Measurements from ENCODE around the gene SPATS2. TPM values are rescaled to one million over a fixed set of nuclear protein-coding genes. Genes with fewer than 3 reads are reported as not detected.

SPATS2 gene
- total RNA-seq, 1 experiment from 2014 or later = 56.3 TPM

DNA sequence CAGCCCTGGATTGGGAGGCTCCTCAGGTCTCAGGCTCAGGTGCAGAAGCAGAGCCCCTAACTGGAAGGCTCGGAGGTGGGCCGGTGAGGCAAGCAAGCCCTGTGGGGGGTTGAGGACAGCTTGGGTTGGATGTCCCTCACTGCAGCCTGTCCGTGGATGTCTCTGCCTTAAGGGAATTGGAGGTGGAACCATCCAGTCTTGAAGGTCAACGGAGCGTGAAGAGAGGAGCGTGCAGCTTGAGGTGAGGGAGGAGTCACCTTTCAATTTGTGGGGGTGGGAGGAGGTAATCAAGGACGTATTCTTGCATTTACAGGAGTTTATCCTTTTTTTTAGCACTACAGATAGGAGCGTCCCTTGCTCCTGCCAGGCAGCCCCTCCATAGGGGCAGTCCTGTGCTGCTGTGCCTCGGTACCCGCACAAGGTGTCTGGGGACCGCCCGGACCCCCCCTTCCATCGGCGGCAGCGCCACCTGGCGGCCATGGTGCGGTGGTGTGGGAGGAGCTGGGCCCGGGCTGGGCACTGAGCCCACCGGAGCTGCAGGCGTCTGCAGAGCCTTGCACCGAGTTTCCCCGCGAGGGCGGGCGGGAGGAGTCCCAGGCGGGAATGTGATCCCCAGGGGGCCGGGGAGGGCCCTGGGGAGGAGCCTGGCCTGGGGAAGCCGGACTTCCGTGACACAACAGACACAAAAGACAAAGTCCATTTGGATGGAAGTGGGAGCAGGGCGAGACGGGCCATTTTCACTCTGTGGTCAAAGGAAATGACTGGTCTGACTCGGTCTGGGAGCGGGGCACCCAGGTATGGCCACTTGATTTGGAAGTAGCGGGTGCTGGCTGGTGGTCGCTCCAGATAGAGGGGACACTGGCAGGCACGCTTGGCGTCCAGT lies 19.7 kb upstream of the SPATS2 start:
- H3K36me3 ChIP-seq (ENCODE audit: control insufficient read depth, insufficient read depth, low read length) = no peaks in the 10 kb centered on the region
- H3K27ac ChIP-seq (ENCODE audit: low read length) = no peak overlapping the region
- ChIA-PET CTCF (interaction anchor here (0.5 to 2.1 kb wide), 22 partner anchors 9 to 390 kb away, joined by 3 to 20 read pairs (median 4); partner anchors contain the start of genes C1QL4 and TROAP), POLR2A (interaction anchor here (0.6 kb wide), 1 partner anchor 18 kb away, joined by 3 read pairs; no protein-coding TSS in a partner anchor)
- no peak for TF ChIP-seq TCF7L2 (IDR thresholded peaks at IDR 0.05; ENCODE audit: low read depth, low read length)
- TF ChIP-seq, protein P1, sequence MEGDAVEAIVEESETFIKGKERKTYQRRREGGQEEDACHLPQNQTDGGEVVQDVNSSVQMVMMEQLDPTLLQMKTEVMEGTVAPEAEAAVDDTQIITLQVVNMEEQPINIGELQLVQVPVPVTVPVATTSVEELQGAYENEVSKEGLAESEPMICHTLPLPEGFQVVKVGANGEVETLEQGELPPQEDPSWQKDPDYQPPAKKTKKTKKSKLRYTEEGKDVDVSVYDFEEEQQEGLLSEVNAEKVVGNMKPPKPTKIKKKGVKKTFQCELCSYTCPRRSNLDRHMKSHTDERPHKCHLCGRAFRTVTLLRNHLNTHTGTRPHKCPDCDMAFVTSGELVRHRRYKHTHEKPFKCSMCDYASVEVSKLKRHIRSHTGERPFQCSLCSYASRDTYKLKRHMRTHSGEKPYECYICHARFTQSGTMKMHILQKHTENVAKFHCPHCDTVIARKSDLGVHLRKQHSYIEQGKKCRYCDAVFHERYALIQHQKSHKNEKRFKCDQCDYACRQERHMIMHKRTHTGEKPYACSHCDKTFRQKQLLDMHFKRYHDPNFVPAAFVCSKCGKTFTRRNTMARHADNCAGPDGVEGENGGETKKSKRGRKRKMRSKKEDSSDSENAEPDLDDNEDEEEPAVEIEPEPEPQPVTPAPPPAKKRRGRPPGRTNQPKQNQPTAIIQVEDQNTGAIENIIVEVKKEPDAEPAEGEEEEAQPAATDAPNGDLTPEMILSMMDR (IDR thresholded peaks at IDR 0.05) = peak; percentile 98
- TF ChIP-seq, protein P2, sequence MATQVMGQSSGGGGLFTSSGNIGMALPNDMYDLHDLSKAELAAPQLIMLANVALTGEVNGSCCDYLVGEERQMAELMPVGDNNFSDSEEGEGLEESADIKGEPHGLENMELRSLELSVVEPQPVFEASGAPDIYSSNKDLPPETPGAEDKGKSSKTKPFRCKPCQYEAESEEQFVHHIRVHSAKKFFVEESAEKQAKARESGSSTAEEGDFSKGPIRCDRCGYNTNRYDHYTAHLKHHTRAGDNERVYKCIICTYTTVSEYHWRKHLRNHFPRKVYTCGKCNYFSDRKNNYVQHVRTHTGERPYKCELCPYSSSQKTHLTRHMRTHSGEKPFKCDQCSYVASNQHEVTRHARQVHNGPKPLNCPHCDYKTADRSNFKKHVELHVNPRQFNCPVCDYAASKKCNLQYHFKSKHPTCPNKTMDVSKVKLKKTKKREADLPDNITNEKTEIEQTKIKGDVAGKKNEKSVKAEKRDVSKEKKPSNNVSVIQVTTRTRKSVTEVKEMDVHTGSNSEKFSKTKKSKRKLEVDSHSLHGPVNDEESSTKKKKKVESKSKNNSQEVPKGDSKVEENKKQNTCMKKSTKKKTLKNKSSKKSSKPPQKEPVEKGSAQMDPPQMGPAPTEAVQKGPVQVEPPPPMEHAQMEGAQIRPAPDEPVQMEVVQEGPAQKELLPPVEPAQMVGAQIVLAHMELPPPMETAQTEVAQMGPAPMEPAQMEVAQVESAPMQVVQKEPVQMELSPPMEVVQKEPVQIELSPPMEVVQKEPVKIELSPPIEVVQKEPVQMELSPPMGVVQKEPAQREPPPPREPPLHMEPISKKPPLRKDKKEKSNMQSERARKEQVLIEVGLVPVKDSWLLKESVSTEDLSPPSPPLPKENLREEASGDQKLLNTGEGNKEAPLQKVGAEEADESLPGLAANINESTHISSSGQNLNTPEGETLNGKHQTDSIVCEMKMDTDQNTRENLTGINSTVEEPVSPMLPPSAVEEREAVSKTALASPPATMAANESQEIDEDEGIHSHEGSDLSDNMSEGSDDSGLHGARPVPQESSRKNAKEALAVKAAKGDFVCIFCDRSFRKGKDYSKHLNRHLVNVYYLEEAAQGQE (IDR thresholded peaks at IDR 0.05; ENCODE audit: insufficient read depth in 1 of 2, low read depth in 2 of 2, low read length in 1 of 2) = no peak
- H3K4me3 ChIP-seq (ENCODE audit: low read depth in 2 of 2, low read length in 2 of 2) = peak overlapping the region; percentile 31 to 63
- H3K27me3 ChIP-seq (ENCODE audit: control insufficient read depth, insufficient read depth, low read length) = no peaks in the 10 kb centered on the region; the same call in 1 of the 2 replicates
- intact Hi-C loops (cut with micrococcal nuclease; ENCODE audit: unreplicated experiment) (no loop called here), in situ Hi-C loops (cut with HindIII; ENCODE audit: low pct_unique_long_range_greater_than_20kb, low sequenced_read_pairs) (no loop called here)
- no peaks in the 10 kb centered on the region for H3K9me3 ChIP-seq (ENCODE audit: control insufficient read depth, insufficient read depth, low read depth, low read length)
- DNase-seq (ENCODE audit: low read depth, low spot score) = no peak
- BruUV-seq (replicated peaks) = no TSS peak
- peaks cover 20% of the 10 kb centered on the region for H3K4me1 ChIP-seq (ENCODE audit: control insufficient read depth, insufficient read depth, low read length)
- peak; percentile 84 for ATAC-seq

DNA sequence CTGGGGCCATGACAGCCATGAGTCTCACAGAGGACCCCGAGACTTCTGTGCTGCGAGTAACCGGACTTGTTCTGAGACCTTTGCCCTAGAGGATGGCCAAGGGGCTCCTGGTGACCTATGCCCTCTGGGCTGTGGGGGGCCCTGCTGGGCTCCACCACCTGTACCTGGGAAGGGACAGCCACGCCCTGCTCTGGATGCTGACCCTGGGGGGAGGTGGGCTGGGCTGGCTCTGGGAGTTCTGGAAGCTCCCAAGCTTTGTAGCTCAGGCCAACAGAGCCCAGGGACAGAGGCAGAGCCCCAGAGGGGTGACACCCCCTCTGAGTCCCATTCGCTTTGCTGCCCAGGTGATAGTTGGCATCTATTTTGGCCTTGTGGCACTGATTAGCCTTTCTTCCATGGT lies 18.5 kb upstream of the SPATS2 start:
- Histone ChIP-seq H3K36me3 (ENCODE audit: control insufficient read depth, insufficient read depth, low read length) (no peaks in the 10 kb centered on the region), H3K9me3 (ENCODE audit: control insufficient read depth, insufficient read depth, low read depth, low read length) (no peaks in the 10 kb centered on the region), H3K4me1 (ENCODE audit: control insufficient read depth, insufficient read depth, low read length) (peaks cover 17% of the 10 kb centered on the region), H3K4me3 (ENCODE audit: low read depth in 2 of 2, low read length in 2 of 2) (no peak overlapping the region), H3K27me3 (ENCODE audit: control insufficient read depth, insufficient read depth, low read length) (no peaks in the 10 kb centered on the region; the same call in 1 of the 2 replicates), H3K27ac (ENCODE audit: low read length) (no peak overlapping the region)
- intact Hi-C loops (cut with micrococcal nuclease; ENCODE audit: unreplicated experiment) (no loop called here), in situ Hi-C loops (cut with HindIII; ENCODE audit: low pct_unique_long_range_greater_than_20kb, low sequenced_read_pairs) (no loop called here)
- DNase-seq (ENCODE audit: low read depth, low spot score) (no peak), ATAC-seq (no peak)
- CTCF ChIA-PET = interaction anchor here (0.6 to 1.7 kb wide), 3 partner anchors 17 to 86 kb away, joined by 3 to 13 read pairs (median 4); no protein-coding TSS in a partner anchor
- POLR2A ChIA-PET = no interaction called here
- no TSS peak for BruUV-seq (replicated peaks)
- no peak for TF ChIP-seq SIN3A (IDR thresholded peaks at IDR 0.05; ENCODE audit: borderline replicate concordance, insufficient read depth, low read depth, low read length)
- TF ChIP-seq, protein P1 (IDR thresholded peaks at IDR 0.05) = no peak
- TF ChIP-seq POLR2AphosphoS5 (IDR thresholded peaks at IDR 0.05; ENCODE audit: low read depth, low read length) = no peak
- TF ChIP-seq, protein P2 (IDR thresholded peaks at IDR 0.05; ENCODE audit: insufficient read depth in 1 of 2, low read depth in 2 of 2, low read length in 1 of 2) = no peak
- TF ChIP-seq TCF7L2 (IDR thresholded peaks at IDR 0.05; ENCODE audit: low read depth, low read length) = no peak

Measured in Panc1 (cell line).